Measurements from ENCODE around the gene ADGRA1.

The ADGRA1 gene

GRCh38 chr10:133127291-133128125 is 39.8 kb downstream of the ADGRA1 start:
- Histone ChIP-seq H3K4me1 (ENCODE audit: control insufficient read depth in 1 of 2, insufficient read depth in 2 of 2, low read length in 2 of 2) (no peaks in the 10 kb centered on the region), H3K4me3 (ENCODE audit: low read depth in 1 of 2, low read length in 2 of 2) (no peak overlapping the region), H3K9me3 (ENCODE audit: control insufficient read depth in 1 of 2, low read length in 2 of 2) (no peaks in the 10 kb centered on the region), H3K36me3 (ENCODE audit: control insufficient read depth in 1 of 2, insufficient read depth in 2 of 2, low read length in 2 of 2) (no peaks in the 10 kb centered on the region), H3K27me3 (ENCODE audit: control insufficient read depth in 1 of 2, insufficient read depth in 2 of 2, low read length in 2 of 2) (peaks cover 0 to 7% of the 10 kb centered on the region in 2 donors), H3K27ac (ENCODE audit: low read depth, low read length) (no peak overlapping the region), H3K9ac (ENCODE audit: low read depth in 1 of 2, low read length in 2 of 2) (no peak overlapping the region)

GRCh38 chr10:133128126-133129070 is 40.7 kb downstream of the ADGRA1 start:
- Histone ChIP-seq H3K4me3 (ENCODE audit: low read depth in 1 of 2, low read length in 2 of 2) (no peak overlapping the region), H3K4me1 (ENCODE audit: control insufficient read depth in 1 of 2, insufficient read depth in 2 of 2, low read length in 2 of 2) (no peaks in the 10 kb centered on the region), H3K27me3 (ENCODE audit: control insufficient read depth in 1 of 2, insufficient read depth in 2 of 2, low read length in 2 of 2) (peaks cover 0 to 7% of the 10 kb centered on the region in 2 donors), H3K36me3 (ENCODE audit: control insufficient read depth in 1 of 2, insufficient read depth in 2 of 2, low read length in 2 of 2) (no peaks in the 10 kb centered on the region), H3K27ac (ENCODE audit: low read depth, low read length) (no peak overlapping the region), H3K9ac (ENCODE audit: low read depth in 1 of 2, low read length in 2 of 2) (no peak overlapping the region), H3K9me3 (ENCODE audit: control insufficient read depth in 1 of 2, low read length in 2 of 2) (no peaks in the 10 kb centered on the region)

GRCh38 chr10:133129071-133129858 is 41.5 kb downstream of the ADGRA1 start:
- no peak overlapping the region for H3K27ac ChIP-seq (ENCODE audit: low read depth, low read length)
- H3K27me3 ChIP-seq (ENCODE audit: control insufficient read depth in 1 of 2, insufficient read depth in 2 of 2, low read length in 2 of 2): peaks cover 0 to 7% of the 10 kb centered on the region in 2 donors

GRCh38 chr10:133129859-133130495 is 42.3 kb downstream of the ADGRA1 start:
- H3K27me3 ChIP-seq (ENCODE audit: control insufficient read depth in 1 of 2, insufficient read depth in 2 of 2, low read length in 2 of 2): peaks cover 0 to 7% of the 10 kb centered on the region in 2 donors
- H3K9me3 ChIP-seq (ENCODE audit: control insufficient read depth in 1 of 2, low read length in 2 of 2): no peaks in the 10 kb centered on the region
- H3K9ac ChIP-seq (ENCODE audit: low read depth in 1 of 2, low read length in 2 of 2): no peak overlapping the region

More at GRCh38 chr10:133129071-133129858, 41.5 kb downstream of the ADGRA1 start:
- Histone ChIP-seq H3K36me3 (ENCODE audit: control insufficient read depth in 1 of 2, insufficient read depth in 2 of 2, low read length in 2 of 2) (no peaks in the 10 kb centered on the region), H3K4me3 (ENCODE audit: low read depth in 1 of 2, low read length in 2 of 2) (no peak overlapping the region), H3K9ac (ENCODE audit: low read depth in 1 of 2, low read length in 2 of 2) (no peak overlapping the region), H3K4me1 (ENCODE audit: control insufficient read depth in 1 of 2, insufficient read depth in 2 of 2, low read length in 2 of 2) (no peaks in the 10 kb centered on the region), H3K9me3 (ENCODE audit: control insufficient read depth in 1 of 2, low read length in 2 of 2) (no peaks in the 10 kb centered on the region)

GRCh38 chr10:133130602-133131001 is 42.9 kb downstream of the ADGRA1 start:
- Histone ChIP-seq H3K9ac (ENCODE audit: low read depth in 1 of 2, low read length in 2 of 2) (no peak overlapping the region), H3K27me3 (ENCODE audit: control insufficient read depth in 1 of 2, insufficient read depth in 2 of 2, low read length in 2 of 2) (peaks cover 0 to 7% of the 10 kb centered on the region in 2 donors), H3K4me3 (ENCODE audit: low read depth in 1 of 2, low read length in 2 of 2) (no peak overlapping the region), H3K27ac (ENCODE audit: low read depth, low read length) (no peak overlapping the region), H3K9me3 (ENCODE audit: control insufficient read depth in 1 of 2, low read length in 2 of 2) (no peaks in the 10 kb centered on the region), H3K36me3 (ENCODE audit: control insufficient read depth in 1 of 2, insufficient read depth in 2 of 2, low read length in 2 of 2) (no peaks in the 10 kb centered on the region), H3K4me1 (ENCODE audit: control insufficient read depth in 1 of 2, insufficient read depth in 2 of 2, low read length in 2 of 2) (no peaks in the 10 kb centered on the region)

More at GRCh38 chr10:133129859-133130495, 42.3 kb downstream of the ADGRA1 start:
- H3K27ac ChIP-seq (ENCODE audit: low read depth, low read length): no peak overlapping the region
- no peak overlapping the region for H3K4me3 ChIP-seq (ENCODE audit: low read depth in 1 of 2, low read length in 2 of 2)
- H3K4me1 ChIP-seq (ENCODE audit: control insufficient read depth in 1 of 2, insufficient read depth in 2 of 2, low read length in 2 of 2): no peaks in the 10 kb centered on the region
- no peaks in the 10 kb centered on the region for H3K36me3 ChIP-seq (ENCODE audit: control insufficient read depth in 1 of 2, insufficient read depth in 2 of 2, low read length in 2 of 2)

- Histone ChIP-seq H3K4me1 (ENCODE audit: control insufficient read depth in 1 of 2, insufficient read depth in 2 of 2, low read length in 2 of 2) (no peaks in the 10 kb centered on the region), H3K36me3 (ENCODE audit: control insufficient read depth in 1 of 2, insufficient read depth in 2 of 2, low read length in 2 of 2) (no peaks in the 10 kb centered on the region), H3K27me3 (ENCODE audit: control insufficient read depth in 1 of 2, insufficient read depth in 2 of 2, low read length in 2 of 2) (peaks cover 0 to 3% of the 10 kb centered on the region in 2 donors), H3K9ac (ENCODE audit: low read depth in 1 of 2, low read length in 2 of 2) (no peak overlapping the region), H3K4me3 (ENCODE audit: low read depth in 1 of 2, low read length in 2 of 2) (no peak overlapping the region), H3K27ac (ENCODE audit: low read depth, low read length) (no peak overlapping the region), H3K9me3 (ENCODE audit: control insufficient read depth in 1 of 2, low read length in 2 of 2) (no peaks in the 10 kb centered on the region)
Measured at GRCh38 chr10:133131053-133131452, 43.3 kb downstream of the ADGRA1 start.

- no peaks in the 10 kb centered on the region for H3K36me3 ChIP-seq (ENCODE audit: control insufficient read depth in 1 of 2, insufficient read depth in 2 of 2, low read length in 2 of 2)
- H3K9ac ChIP-seq (ENCODE audit: low read depth in 1 of 2, low read length in 2 of 2): no peak overlapping the region
- no peak overlapping the region for H3K27ac ChIP-seq (ENCODE audit: low read depth, low read length)
- H3K4me3 ChIP-seq (ENCODE audit: low read depth in 1 of 2, low read length in 2 of 2): no peak overlapping the region
- H3K27me3 ChIP-seq (ENCODE audit: control insufficient read depth in 1 of 2, insufficient read depth in 2 of 2, low read length in 2 of 2): no peaks in the 10 kb centered on the region
- no peaks in the 10 kb centered on the region for H3K4me1 ChIP-seq (ENCODE audit: control insufficient read depth in 1 of 2, insufficient read depth in 2 of 2, low read length in 2 of 2)
- no peaks in the 10 kb centered on the region for H3K9me3 ChIP-seq (ENCODE audit: control insufficient read depth in 1 of 2, low read length in 2 of 2)
Measured at GRCh38 chr10:133131734-133132472, 44.2 kb downstream of the ADGRA1 start.

- Histone ChIP-seq H3K4me1 (ENCODE audit: control insufficient read depth in 1 of 2, insufficient read depth in 2 of 2, low read length in 2 of 2) (no peaks in the 10 kb centered on the region), H3K27me3 (ENCODE audit: control insufficient read depth in 1 of 2, insufficient read depth in 2 of 2, low read length in 2 of 2) (no peaks in the 10 kb centered on the region), H3K9ac (ENCODE audit: low read depth in 1 of 2, low read length in 2 of 2) (no peak overlapping the region), H3K27ac (ENCODE audit: low read depth, low read length) (no peak overlapping the region), H3K36me3 (ENCODE audit: control insufficient read depth in 1 of 2, insufficient read depth in 2 of 2, low read length in 2 of 2) (no peaks in the 10 kb centered on the region), H3K9me3 (ENCODE audit: control insufficient read depth in 1 of 2, low read length in 2 of 2) (no peaks in the 10 kb centered on the region), H3K4me3 (ENCODE audit: low read depth in 1 of 2, low read length in 2 of 2) (no peak overlapping the region)
Measured at GRCh38 chr10:133132473-133133291, 45.0 kb downstream of the ADGRA1 start.

Measured in duodenal mucosa (tissue), 2 donors.